GM23338 (cell line): ENCODE measurements around the gene ETV6. TPM values are rescaled to one million over a fixed set of nuclear protein-coding genes. Genes with fewer than 3 reads are reported as not detected.

Experiments
- ATAC-seq: fragments of 200-7000 bp; cut with Tn5 transposase; 3 replicates; pipeline ENCODE4 v1.9.1; 2020
- DNase-seq: peaks from one replicate; pipeline ENCODE4 v3.0.0-alpha.2; 2015; ENCODE audit warnings: low spot score
- H2AFZ ChIP-seq: fragments of 200-600 bp; sonication (generic); 2 replicates; pipeline ENCODE4 v1.8.0; 2016; ENCODE audit warnings: antibody characterized with exemption, mild to moderate bottlenecking, moderate library complexity
- H3F3A ChIP-seq: fragments of 200-600 bp; sonication (generic); replicated peaks from 2 replicates; pipeline ENCODE4 v1.8.0; 2017; ENCODE audit warnings: antibody characterized with exemption, mixed run types, low read depth
- H3K27ac ChIP-seq: fragments of 200-600 bp; sonication (generic); 2 replicates; pipeline ENCODE4 v1.6.1; 2016; ENCODE audit warnings: low read depth
- H3K27me3 ChIP-seq: fragments of 200-600 bp; sonication (generic); 2 replicates; pipeline ENCODE4 v1.8.0; 2016; ENCODE audit warnings: mild to moderate bottlenecking, mixed run types, moderate library complexity; ENCODE audit not compliant: insufficient read depth
- H3K36me3 ChIP-seq: fragments of 200-600 bp; sonication (generic); 2 replicates; pipeline ENCODE4 v1.8.0; 2016; ENCODE audit warnings: mild to moderate bottlenecking; ENCODE audit not compliant: insufficient read depth
- H3K4me1 ChIP-seq: fragments of 200-600 bp; sonication (generic); 2 replicates; pipeline ENCODE4 v1.8.0; 2016; ENCODE audit warnings: mild to moderate bottlenecking, moderate library complexity; ENCODE audit not compliant: insufficient read depth
- H3K4me2 ChIP-seq: fragments of 200-600 bp; sonication (generic); 2 replicates; pipeline ENCODE4 v1.7.1; 2017; ENCODE audit warnings: mixed run types
- H3K4me3 ChIP-seq: fragments of 200-600 bp; sonication (generic); 2 replicates; pipeline ENCODE4 v1.6.1; 2016; ENCODE audit warnings: mixed run types
- H3K79me2 ChIP-seq: fragments of 200-600 bp; sonication (generic); replicated peaks from 2 replicates; pipeline ENCODE4 v1.8.0; 2017; ENCODE audit warnings: mild to moderate bottlenecking; ENCODE audit not compliant: insufficient read depth
- H3K9me2 ChIP-seq: fragments of 200-600 bp; sonication (generic); 2 replicates; pipeline ENCODE4 v1.8.0; 2017; ENCODE audit not compliant: insufficient read depth
- H4K20me1 ChIP-seq: fragments of 200-600 bp; sonication (generic); replicated peaks from 2 replicates; pipeline ENCODE4 v1.8.0; 2017; ENCODE audit warnings: mild to moderate bottlenecking; ENCODE audit not compliant: insufficient read depth
- H3K27ac Mint-ChIP-seq: 2 replicates; pipeline ENCODE4 v1.8.0; 2020; ENCODE audit warnings: inconsistent platforms, mild to moderate bottlenecking, moderate library complexity, mixed read lengths
- H3K27me3 Mint-ChIP-seq: 3 replicates; pipeline ENCODE4 v1.8.0; 2022; ENCODE audit warnings: low read depth, mild to moderate bottlenecking, moderate library complexity, mixed read lengths, inconsistent platforms; ENCODE audit not compliant: insufficient read depth, poor library complexity
- H3K36me3 Mint-ChIP-seq: 3 replicates; pipeline ENCODE4 v1.8.0; 2021; ENCODE audit warnings: low read depth, mild to moderate bottlenecking, inconsistent platforms, moderate library complexity, mixed read lengths
- H3K4me1 Mint-ChIP-seq: 3 replicates; pipeline ENCODE4 v1.8.0; 2020; ENCODE audit warnings: mild to moderate bottlenecking, inconsistent platforms, mixed read lengths
- H3K4me3 Mint-ChIP-seq: 3 replicates; pipeline ENCODE4 v1.8.0; 2021; ENCODE audit warnings: moderate library complexity, mild to moderate bottlenecking, inconsistent platforms, mixed read lengths
- H3K9me3 Mint-ChIP-seq: 3 replicates; pipeline ENCODE4 v1.8.0; 2020; ENCODE audit warnings: moderate library complexity, mild to moderate bottlenecking, inconsistent platforms, mixed read lengths
- CREB1 ChIP-seq: fragments of 250-450 bp; sonication (Bioruptor Pico); IDR thresholded peaks from 2 replicates; pipeline ENCODE4 v1.5.0; 2020; ENCODE audit warnings: low read depth, mild to moderate bottlenecking, moderate library complexity
- EZH2phosphoT487 ChIP-seq: fragments of 200-600 bp; sonication (generic); IDR thresholded peaks from one replicate; pipeline ENCODE4 v1.8.1; 2018; ENCODE audit warnings: antibody characterized with exemption; ENCODE audit not compliant: unreplicated experiment
- JUNB ChIP-seq: IDR thresholded peaks from one replicate; pipeline ENCODE4 v1.6.1; 2016; ENCODE audit warnings: antibody characterized with exemption; ENCODE audit not compliant: unreplicated experiment
- POLR2AphosphoS5 ChIP-seq: IDR thresholded peaks from 2 replicates; pipeline ENCODE4 v1.6.1; 2016; ENCODE audit warnings: antibody characterized with exemption, low read depth
- STAT1 ChIP-seq: IDR thresholded peaks from one replicate; pipeline ENCODE4 v1.6.1; 2016; ENCODE audit warnings: antibody characterized with exemption; ENCODE audit not compliant: unreplicated experiment
- ZNF331 ChIP-seq: fragments of 250-450 bp; sonication (Bioruptor Pico); IDR thresholded peaks from 2 replicates; pipeline ENCODE4 v1.5.0; 2020; ENCODE audit warnings: low read depth, mild to moderate bottlenecking, moderate library complexity
- polyA plus RNA-seq: library from polyadenylated mRNA; unstranded; fragments of >200 nt; fragmentation: Nextera tagmentation; extraction: Ambion mirVana; gene quantifications from 2 replicates; pipeline ENCODE4 v1.2.1, GENCODE V29; 2016
- total RNA-seq: library from RNA; depleted of rRNA; stranded (reverse); fragments of >200 nt; shearing (Covaris generic); gene quantifications from 2 replicates; pipeline ENCODE4 v1.2.3, GENCODE V29; 2014
- TF ChIP-seq, protein P1 (sequence below), 2 experiments: fragments of 200-600 bp in 1 of 2; sonication (generic) in 1 of 2; conservative IDR thresholded peaks; 2 replicates each; pipeline versions ENCODE4 v1.5.1 to v1.6.1; 2016 to 2017; ENCODE audit warnings: antibody characterized with exemption in 2 of 2, low read depth in 2 of 2, mild to moderate bottlenecking in 2 of 2, moderate library complexity in 1 of 2
- TF ChIP-seq, protein P2 (sequence below): IDR thresholded peaks from one replicate; pipeline ENCODE4 v1.6.1; 2018; ENCODE audit warnings: antibody characterized with exemption; ENCODE audit not compliant: unreplicated experiment
- TF ChIP-seq, protein P3 (sequence below): IDR thresholded peaks from 2 replicates; pipeline ENCODE4 v1.6.1; 2016; ENCODE audit warnings: antibody characterized with exemption

The ETV6 gene
- total and polyA plus RNA-seq, 2 experiments from 2014 or later = 7.5 to 15.1 TPM

DNA sequence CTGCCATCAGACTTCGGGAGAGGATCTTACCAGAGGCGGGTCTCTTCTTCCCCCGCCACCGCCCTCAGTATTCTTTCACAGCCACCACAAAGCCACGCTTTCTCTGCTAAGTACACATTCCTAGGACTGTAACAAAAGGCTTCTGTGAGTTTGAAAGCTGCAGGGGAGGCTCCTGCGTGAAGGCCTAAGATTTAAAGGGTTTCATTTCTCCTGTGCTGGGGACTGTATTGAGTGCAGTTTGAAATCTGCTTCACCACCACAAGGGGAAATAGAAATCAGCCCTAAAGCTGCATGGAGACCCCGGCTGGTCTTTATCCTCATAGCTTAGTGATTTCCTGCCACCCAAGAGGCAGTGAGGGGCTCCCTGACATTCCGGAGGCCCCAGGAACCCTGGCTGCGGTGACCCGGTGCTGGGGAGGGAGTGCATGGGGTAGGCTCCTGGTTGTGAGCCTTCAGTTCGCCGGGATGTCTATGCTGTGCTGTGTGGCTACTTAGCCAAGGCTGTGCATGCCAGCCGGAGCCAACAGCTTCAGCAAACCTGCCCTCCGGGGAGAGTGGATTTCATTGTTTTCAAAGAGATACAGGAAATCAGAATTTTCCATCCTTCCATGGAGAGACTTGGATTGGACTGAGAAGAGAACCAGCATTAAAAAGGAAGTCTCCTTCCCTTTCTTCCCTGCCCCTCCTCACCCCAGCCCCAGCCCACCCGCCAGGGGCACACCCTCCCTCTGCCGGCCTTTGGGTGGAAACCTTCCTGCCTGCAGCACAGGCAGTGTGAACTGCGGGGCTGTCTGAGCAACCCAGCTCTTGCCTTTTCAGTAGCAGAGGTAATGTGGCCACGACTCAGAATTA, 163.3 kb downstream of the ETV6 start:
- H3K4me1 Mint-ChIP-seq = peaks cover 56% of the 10 kb centered on the region
- H3K9me2 ChIP-seq = no peaks in the 10 kb centered on the region
- H3K27me3 ChIP-seq = no peaks in the 10 kb centered on the region
- H3K27me3 Mint-ChIP-seq = peaks cover 2% of the 10 kb centered on the region
- H3K4me3 ChIP-seq = peak overlapping the region; percentile 22; the same call in 1 of the 2 replicates
- no peaks in the 10 kb centered on the region for H3F3A ChIP-seq
- H3K79me2 ChIP-seq = no peaks in the 10 kb centered on the region
- peak overlapping the region; percentile 51 for H3K4me3 Mint-ChIP-seq
- peak overlapping the region; percentile 73 for H3K4me2 ChIP-seq
- H4K20me1 ChIP-seq = no peaks in the 10 kb centered on the region
- H3K4me1 ChIP-seq = peaks cover 40% of the 10 kb centered on the region
- no peaks in the 10 kb centered on the region for H3K36me3 ChIP-seq
- peak overlapping the region; percentile 85 for H3K27ac ChIP-seq
- no peaks in the 10 kb centered on the region for H3K36me3 Mint-ChIP-seq
- DNase-seq = peak; percentile 70
- ATAC-seq = peak; percentile 83
- H2AFZ ChIP-seq = no peak overlapping the region
- TF ChIP-seq, protein P1, sequence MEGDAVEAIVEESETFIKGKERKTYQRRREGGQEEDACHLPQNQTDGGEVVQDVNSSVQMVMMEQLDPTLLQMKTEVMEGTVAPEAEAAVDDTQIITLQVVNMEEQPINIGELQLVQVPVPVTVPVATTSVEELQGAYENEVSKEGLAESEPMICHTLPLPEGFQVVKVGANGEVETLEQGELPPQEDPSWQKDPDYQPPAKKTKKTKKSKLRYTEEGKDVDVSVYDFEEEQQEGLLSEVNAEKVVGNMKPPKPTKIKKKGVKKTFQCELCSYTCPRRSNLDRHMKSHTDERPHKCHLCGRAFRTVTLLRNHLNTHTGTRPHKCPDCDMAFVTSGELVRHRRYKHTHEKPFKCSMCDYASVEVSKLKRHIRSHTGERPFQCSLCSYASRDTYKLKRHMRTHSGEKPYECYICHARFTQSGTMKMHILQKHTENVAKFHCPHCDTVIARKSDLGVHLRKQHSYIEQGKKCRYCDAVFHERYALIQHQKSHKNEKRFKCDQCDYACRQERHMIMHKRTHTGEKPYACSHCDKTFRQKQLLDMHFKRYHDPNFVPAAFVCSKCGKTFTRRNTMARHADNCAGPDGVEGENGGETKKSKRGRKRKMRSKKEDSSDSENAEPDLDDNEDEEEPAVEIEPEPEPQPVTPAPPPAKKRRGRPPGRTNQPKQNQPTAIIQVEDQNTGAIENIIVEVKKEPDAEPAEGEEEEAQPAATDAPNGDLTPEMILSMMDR (conservative IDR thresholded peaks at IDR 0.05; ENCODE audit: low read depth in 2 of 2) = peak; percentile 13 to 18; a peak in 1 of 4 replicates
- TF ChIP-seq JUNB = no peak
- no peaks in the 10 kb centered on the region; the same call in 2 of the 3 replicates for H3K9me3 Mint-ChIP-seq
- peak overlapping the region; percentile 92 for H3K27ac Mint-ChIP-seq

DNA sequence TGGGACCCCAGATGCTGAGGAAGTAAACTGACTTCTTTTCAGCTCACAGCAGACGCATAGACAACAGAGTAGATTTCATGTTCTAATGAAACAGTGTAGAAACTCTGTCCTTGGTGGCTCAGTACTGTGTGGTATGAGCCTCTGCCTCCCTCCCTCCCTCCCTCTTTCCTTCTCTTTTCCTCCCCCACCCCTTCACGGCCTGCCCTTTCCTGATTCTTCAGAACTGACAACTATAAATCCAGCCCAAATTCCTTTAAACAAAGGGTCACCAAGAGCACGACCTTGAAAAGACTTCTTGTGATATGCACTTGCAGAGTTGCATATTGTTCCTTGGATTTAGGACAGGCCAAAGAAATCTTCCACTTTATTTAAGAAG, 164.0 kb downstream of the ETV6 start:
- Mint-ChIP-seq H3K4me3 (peak overlapping the region; percentile 45; the same call in 2 of the 3 replicates), H3K27ac (0 out of 2 replicates have a peak overlapping the region, but pooled peaks have one; percentile 15), H3K36me3 (no peaks in the 10 kb centered on the region), H3K9me3 (no peaks in the 10 kb centered on the region; the same call in 2 of the 3 replicates), H3K27me3 (no peaks in the 10 kb centered on the region), H3K4me1 (peaks cover 54% of the 10 kb centered on the region)
- Histone ChIP-seq H4K20me1 (no peaks in the 10 kb centered on the region), H3K4me1 (peaks cover 40% of the 10 kb centered on the region), H3K27ac (peak overlapping the region; percentile 85; the same call in 1 of the 2 replicates), H3K9me2 (no peaks in the 10 kb centered on the region), H3F3A (no peaks in the 10 kb centered on the region), H3K36me3 (no peaks in the 10 kb centered on the region), H3K4me2 (peak overlapping the region; percentile 73), H2AFZ (no peak overlapping the region), H3K27me3 (no peaks in the 10 kb centered on the region), H3K4me3 (peak overlapping the region; percentile 22; the same call in 1 of the 2 replicates), H3K79me2 (no peaks in the 10 kb centered on the region)
- peak; percentile 50 for ATAC-seq
- DNase-seq = peak; percentile 37
- TF ChIP-seq CREB1 (CRISPR knock-in tag) (no peak), EZH2phosphoT487 (no peak), STAT1 (no peak), JUNB (no peak), ZNF331 (no peak), POLR2AphosphoS5 (no peak)
- TF ChIP-seq, protein P1 (conservative IDR thresholded peaks at IDR 0.05; ENCODE audit: low read depth in 2 of 2) = no peak
- TF ChIP-seq, protein P2, sequence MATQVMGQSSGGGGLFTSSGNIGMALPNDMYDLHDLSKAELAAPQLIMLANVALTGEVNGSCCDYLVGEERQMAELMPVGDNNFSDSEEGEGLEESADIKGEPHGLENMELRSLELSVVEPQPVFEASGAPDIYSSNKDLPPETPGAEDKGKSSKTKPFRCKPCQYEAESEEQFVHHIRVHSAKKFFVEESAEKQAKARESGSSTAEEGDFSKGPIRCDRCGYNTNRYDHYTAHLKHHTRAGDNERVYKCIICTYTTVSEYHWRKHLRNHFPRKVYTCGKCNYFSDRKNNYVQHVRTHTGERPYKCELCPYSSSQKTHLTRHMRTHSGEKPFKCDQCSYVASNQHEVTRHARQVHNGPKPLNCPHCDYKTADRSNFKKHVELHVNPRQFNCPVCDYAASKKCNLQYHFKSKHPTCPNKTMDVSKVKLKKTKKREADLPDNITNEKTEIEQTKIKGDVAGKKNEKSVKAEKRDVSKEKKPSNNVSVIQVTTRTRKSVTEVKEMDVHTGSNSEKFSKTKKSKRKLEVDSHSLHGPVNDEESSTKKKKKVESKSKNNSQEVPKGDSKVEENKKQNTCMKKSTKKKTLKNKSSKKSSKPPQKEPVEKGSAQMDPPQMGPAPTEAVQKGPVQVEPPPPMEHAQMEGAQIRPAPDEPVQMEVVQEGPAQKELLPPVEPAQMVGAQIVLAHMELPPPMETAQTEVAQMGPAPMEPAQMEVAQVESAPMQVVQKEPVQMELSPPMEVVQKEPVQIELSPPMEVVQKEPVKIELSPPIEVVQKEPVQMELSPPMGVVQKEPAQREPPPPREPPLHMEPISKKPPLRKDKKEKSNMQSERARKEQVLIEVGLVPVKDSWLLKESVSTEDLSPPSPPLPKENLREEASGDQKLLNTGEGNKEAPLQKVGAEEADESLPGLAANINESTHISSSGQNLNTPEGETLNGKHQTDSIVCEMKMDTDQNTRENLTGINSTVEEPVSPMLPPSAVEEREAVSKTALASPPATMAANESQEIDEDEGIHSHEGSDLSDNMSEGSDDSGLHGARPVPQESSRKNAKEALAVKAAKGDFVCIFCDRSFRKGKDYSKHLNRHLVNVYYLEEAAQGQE = no peak
- TF ChIP-seq, protein P3, sequence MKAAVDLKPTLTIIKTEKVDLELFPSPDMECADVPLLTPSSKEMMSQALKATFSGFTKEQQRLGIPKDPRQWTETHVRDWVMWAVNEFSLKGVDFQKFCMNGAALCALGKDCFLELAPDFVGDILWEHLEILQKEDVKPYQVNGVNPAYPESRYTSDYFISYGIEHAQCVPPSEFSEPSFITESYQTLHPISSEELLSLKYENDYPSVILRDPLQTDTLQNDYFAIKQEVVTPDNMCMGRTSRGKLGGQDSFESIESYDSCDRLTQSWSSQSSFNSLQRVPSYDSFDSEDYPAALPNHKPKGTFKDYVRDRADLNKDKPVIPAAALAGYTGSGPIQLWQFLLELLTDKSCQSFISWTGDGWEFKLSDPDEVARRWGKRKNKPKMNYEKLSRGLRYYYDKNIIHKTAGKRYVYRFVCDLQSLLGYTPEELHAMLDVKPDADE = no peak
